ENCODE results near the gene NCBP3. TPM values are rescaled to one million over a fixed set of nuclear protein-coding genes. Genes with fewer than 3 reads are reported as not detected.

Gene NCBP3
- total and polyA plus RNA-seq, 2 of the 8 experiments (the other 6 are each of a cell fraction or from before 2014, with no cell fraction given), result 19.6 to 46.1 TPM

- WGBS, 2 experiments (ENCODE audit: extremely low coverage in 1 of 2, insufficient coverage in 1 of 2, insufficient read length in 1 of 2, insufficient replicate concordance in 2 of 2, low coverage in 1 of 2, low lambda C conversion rate in 2 of 2, missing lambda C conversion rate in 1 of 2), result 93% methylated on average over 22 of the region's 22 CpGs; no CpG with 5 or more reads in 1 of the 2 experiments
- H4K20me1 ChIP-seq (replicated peaks in 1 of 2; ENCODE audit: control insufficient read depth in 1 of 2, insufficient read depth in 2 of 2, low read length in 2 of 2), result peaks cover 3 to 8% of the 10 kb centered on the region in 2 experiments
- peak overlapping the region; percentile 61; the same call in 1 of the 2 replicates for H2BK20ac ChIP-seq (ENCODE audit: low read length)
- H3K4me1 ChIP-seq (replicated peaks in 1 of 4; ENCODE audit: control insufficient read depth in 3 of 4, insufficient read depth in 4 of 4, low read length in 3 of 4), result peaks cover 6 to 34% (median 24%) of the 10 kb centered on the region in 4 experiments
- peak overlapping the region; percentile 43; the same call in 1 of the 2 replicates for H4K8ac ChIP-seq (ENCODE audit: extremely low read depth, insufficient read depth, low read length)
- DNase-seq (ENCODE audit: low read depth in 1 of 2, low spot score in 2 of 2) (no peak), FAIRE-seq (no peak)
- H3K9ac ChIP-seq (replicated peaks in 1 of 4; ENCODE audit: extremely low read depth in 1 of 4, low read depth in 3 of 4, low read length in 3 of 4), result no peak overlapping the region
- H3K27me3 ChIP-seq (replicated peaks in 1 of 4; ENCODE audit: control insufficient read depth in 3 of 4, extremely low read depth in 1 of 4, insufficient read depth in 3 of 4, low read length in 3 of 4), result peaks cover 0 to 6% (median 1%) of the 10 kb centered on the region in 4 experiments; a peak in 3 of 7 replicates
- H3K79me1 ChIP-seq (ENCODE audit: low read depth, low read length), result peaks cover 4% of the 10 kb centered on the region; the same call in 1 of the 2 replicates
- H2AK5ac ChIP-seq (ENCODE audit: low read depth, low read length), result peak overlapping the region; percentile 48; the same call in 1 of the 2 replicates
- no peak overlapping the region; a peak in 1 of 4 replicates for H3K4me2 ChIP-seq (ENCODE audit: insufficient read depth in 1 of 2, low read depth in 2 of 2, low read length in 2 of 2)
- no peak overlapping the region for H3K56ac ChIP-seq (replicated peaks; ENCODE audit: insufficient read length, low read depth, low read length)
- H2BK5ac ChIP-seq (ENCODE audit: low read depth, low read length), result peak overlapping the region; percentile 52
- no peaks in the 10 kb centered on the region for H3K9me3 ChIP-seq (ENCODE audit: insufficient read depth in 2 of 2, low read depth in 1 of 2, low read length in 1 of 2)
- ChIA-PET CTCF (ENCODE audit: partially characterized antibody) (interaction anchor here (0.6 to 3.6 kb wide), 10 partner anchors 10 to 127 kb away, joined by 3 to 16 read pairs (median 6); partner anchors contain the start of gene NCBP3), POLR2A (ENCODE audit: partially characterized antibody) (interaction anchor here (0.6 to 1.2 kb wide), 7 partner anchors 10 to 113 kb away, joined by 3 to 5 read pairs (median 3); no protein-coding TSS in a partner anchor)
- H3K23me2 ChIP-seq (ENCODE audit: low read depth, low read length), result peaks cover 15% of the 10 kb centered on the region; the same call in 1 of the 2 replicates
- no peak overlapping the region for H3K4ac ChIP-seq (replicated peaks; ENCODE audit: insufficient read length, low read depth, low read length)
- H3K18ac ChIP-seq (ENCODE audit: extremely low read depth, low read length), result no peak overlapping the region
- H4K91ac ChIP-seq (replicated peaks; ENCODE audit: insufficient read length, low read length), result peak overlapping the region; percentile 49
- no peak overlapping the region for H2AFZ ChIP-seq (ENCODE audit: low read length)
- no peak overlapping the region for H2BK120ac ChIP-seq (replicated peaks; ENCODE audit: low read depth, low read length)
- no peak overlapping the region for H3K27ac ChIP-seq (ENCODE audit: low read depth, low read length)
- peaks cover 0 to under 1% (median 0%) of the 10 kb centered on the region in 4 experiments; a peak in 2 of 8 replicates for H3K36me3 ChIP-seq (ENCODE audit: control insufficient read depth in 2 of 4, insufficient read depth in 4 of 4, low read length in 3 of 4)
- H3K4me3 ChIP-seq (ENCODE audit: extremely low read depth in 1 of 4, insufficient read depth in 2 of 4, low read depth in 3 of 4, low read length in 4 of 4), result no peak overlapping the region
- no peak overlapping the region for H3K23ac ChIP-seq (ENCODE audit: insufficient read length)
- H3K79me2 ChIP-seq (ENCODE audit: control insufficient read depth in 1 of 2, insufficient read depth in 2 of 2, low read length in 2 of 2), result no peaks in the 10 kb centered on the region; a peak in 1 of 4 replicates
- H4K5ac ChIP-seq (ENCODE audit: insufficient read length, low read depth, low read length), result no peak overlapping the region
- peak overlapping the region; percentile 97 for H2BK15ac ChIP-seq (ENCODE audit: low read length)
- H2BK12ac ChIP-seq (ENCODE audit: low read depth, low read length), result peak overlapping the region; percentile 68; the same call in 1 of the 2 replicates
- H3K14ac ChIP-seq (ENCODE audit: insufficient read length), result no peak overlapping the region
- no peak for TF ChIP-seq TCF12 (IDR thresholded peaks at IDR 0.05; ENCODE audit: low read depth, low read length)
- TF ChIP-seq MAFK (IDR thresholded peaks at IDR 0.05; ENCODE audit: low read depth, low read length), result no peak
- no peak for TF ChIP-seq NRF1 (IDR thresholded peaks at IDR 0.05; ENCODE audit: low read depth, low read length)
- TF ChIP-seq ASH2L (IDR thresholded peaks at IDR 0.05; ENCODE audit: low read length), result no peak
- TF ChIP-seq ZNF274 (IDR thresholded peaks at IDR 0.05; ENCODE audit: borderline replicate concordance, extremely low read depth, low read length), result no peak
- no peak for TF ChIP-seq YY1 (IDR thresholded peaks at IDR 0.05; ENCODE audit: low read depth, low read length)
- TF ChIP-seq CHD1 (IDR thresholded peaks at IDR 0.05; ENCODE audit: low read depth, low read length), result no peak
- TF ChIP-seq CEBPB (IDR thresholded peaks at IDR 0.05; ENCODE audit: low read depth, low read length), result no peak
- no peak for TF ChIP-seq GTF2F1 (IDR thresholded peaks at IDR 0.05; ENCODE audit: borderline replicate concordance, low read depth, low read length)
- no peak for TF ChIP-seq FOSL1 (IDR thresholded peaks at IDR 0.05; ENCODE audit: insufficient read depth, low read depth, low read length)
- no peak for TF ChIP-seq SIX5 (IDR thresholded peaks at IDR 0.05; ENCODE audit: low read depth, low read length)
Measured at GRCh38 chr17:3890082-3890877, 44.2 kb upstream of the NCBP3 start.
